ENCODE measurements around the gene RAB42. TPM values are rescaled to one million over a fixed set of nuclear protein-coding genes. Genes with fewer than 3 reads are reported as not detected.

The RAB42 gene
- total and polyA plus RNA-seq, 9 of the 15 experiments (the other 6 are each of a cell fraction or from before 2014, with no cell fraction given): 0.07 to 0.14 (median 0.12) TPM; not detected in 6

- H3K27me3 ChIP-seq (ENCODE audit: control insufficient read depth in 2 of 2, insufficient read depth in 2 of 2, low read length in 2 of 2): no peaks in the 10 kb centered on the region
- peaks cover 8% of the 10 kb centered on the region; the same call in 1 of the 3 replicates for H3K79me2 ChIP-seq (ENCODE audit: control insufficient read depth, insufficient read depth, low read length)
- H3K9me1 ChIP-seq (ENCODE audit: control insufficient read depth, insufficient read depth, low read length): no peaks in the 10 kb centered on the region
- intact Hi-C loops (cut with micrococcal nuclease): no loop called here
- H3K36me3 ChIP-seq (ENCODE audit: control insufficient read depth, insufficient read depth, low read length): peaks cover 9% of the 10 kb centered on the region; the same call in 2 of the 3 replicates
- H2AFZ ChIP-seq (ENCODE audit: low read depth, low read length): no peak overlapping the region
- H3K9me3 ChIP-seq (replicated peaks; ENCODE audit: control insufficient read depth, insufficient read depth, low read depth, low read length): no peaks in the 10 kb centered on the region
- H3K9ac ChIP-seq (ENCODE audit: insufficient read depth in 1 of 2, low read depth in 2 of 2, low read length in 2 of 2): no peak overlapping the region
- no peak overlapping the region for H3K27ac ChIP-seq (ENCODE audit: extremely low read depth, low read depth, low read length)
- CTCF ChIA-PET (ENCODE audit: low intra/inter-chr PET ratio): no interaction called here
- DNase-seq (ENCODE audit: extremely low read depth in 1 of 4, low spot score in 3 of 4) (no peak), FAIRE-seq (no peak), ATAC-seq (no peak)
- H4K20me1 ChIP-seq (replicated peaks; ENCODE audit: control insufficient read depth, insufficient read depth, low read length): no peaks in the 10 kb centered on the region
- no peak overlapping the region for H3K4me2 ChIP-seq (ENCODE audit: insufficient read depth, low read length)
- in situ Hi-C loops (cut with MboI): no loop called here
- H3K4me3 ChIP-seq: no peak overlapping the region
- 88% methylated on average over 4 of the region's 4 CpGs for WGBS (ENCODE audit: insufficient coverage, low coverage, missing lambda C conversion rate)
- POLR2A ChIA-PET: interaction anchor here (0.6 to 1.8 kb wide), 2 partner anchors 16 to 123 kb away, joined by 3 to 7 read pairs; partner anchors contain the start of gene RNU11
- no TSS peak for BruUV-seq (replicated peaks)
- H3K4me1 ChIP-seq (replicated peaks in 1 of 2; ENCODE audit: control insufficient read depth in 2 of 2, insufficient read depth in 2 of 2, low read length in 2 of 2): no peaks in the 10 kb centered on the region; a peak in 2 of 5 replicates
- TF ChIP-seq CCAR2 (IDR thresholded peaks at IDR 0.05; ENCODE audit: low read depth, low read length): no peak
- no peak for TF ChIP-seq WHSC1 (IDR thresholded peaks at IDR 0.05; ENCODE audit: low read length)
- TF ChIP-seq SAP30 (IDR thresholded peaks at IDR 0.05; ENCODE audit: borderline replicate concordance, insufficient read depth, low read depth, low read length, poor library complexity, severe bottlenecking): no peak
- TF ChIP-seq MITF (IDR thresholded peaks at IDR 0.05): no peak
- TF ChIP-seq TCF15 (CRISPR knock-in tag; IDR thresholded peaks at IDR 0.05): no peak
- no peak for TF ChIP-seq TFAP4 (CRISPR knock-in tag; IDR thresholded peaks at IDR 0.05; ENCODE audit: borderline replicate concordance)
- TF ChIP-seq ZNF644 (tag; IDR thresholded peaks at IDR 0.05; ENCODE audit: low read depth): no peak
- TF ChIP-seq ZNF830 (CRISPR knock-in tag; IDR thresholded peaks at IDR 0.05): no peak
- TF ChIP-seq ZNF212 (CRISPR knock-in tag; IDR thresholded peaks at IDR 0.05): no peak
- no peak for TF ChIP-seq ZBTB40 (IDR thresholded peaks at IDR 0.05)
- TF ChIP-seq ZBTB40 (CRISPR knock-in tag; IDR thresholded peaks at IDR 0.05): no peak
Measured at GRCh38 chr1:28632560-28632959, 40.5 kb downstream of the RAB42 start.
